SK-N-SH treated with all-trans-retinoic acid at 6 μM for 48 hours (cell line): Measurements from ENCODE around the gene PAPPA2.

Experiments used
- ATAC-seq: fragments of 200-7000 bp; cut with Tn5 transposase; 3 replicates; pipeline ENCODE4 v1.9.1; 2020; ENCODE audit warnings: mild to moderate bottlenecking, moderate library complexity
- ARNTL ChIP-seq: fragments of 450-650 bp; formaldehyde crosslinking; IDR thresholded peaks from 2 replicates; pipeline ENCODE4 v1.5.0; 2020; ENCODE audit warnings: low read depth, mild to moderate bottlenecking, moderate library complexity, borderline replicate concordance
- BACH2 ChIP-seq: fragments of 250-450 bp; sonication (Bioruptor Pico); IDR thresholded peaks from 2 replicates; pipeline ENCODE4 v1.9.0; 2021; ENCODE audit warnings: mild to moderate bottlenecking, borderline replicate concordance
- CREB5 ChIP-seq: fragments of 250-450 bp; sonication (Bioruptor Pico); IDR thresholded peaks from 2 replicates; pipeline ENCODE4 v1.5.1; 2020; ENCODE audit warnings: low read depth, mild to moderate bottlenecking, moderate library complexity
- CSDC2 ChIP-seq: fragments of 250-450 bp; sonication (Bioruptor Pico); IDR thresholded peaks from 2 replicates; pipeline ENCODE4 v1.5.0; 2020; ENCODE audit warnings: mild to moderate bottlenecking, moderate library complexity
- CSRNP3 ChIP-seq: fragments of 250-450 bp; sonication (Bioruptor Pico); IDR thresholded peaks from 2 replicates; pipeline ENCODE4 v1.5.1; 2021; ENCODE audit warnings: mild to moderate bottlenecking, moderate library complexity
- ESRRG ChIP-seq: fragments of 250-450 bp; sonication (Bioruptor Pico); IDR thresholded peaks from 2 replicates; pipeline ENCODE4 v1.6.1; 2021; ENCODE audit warnings: mild to moderate bottlenecking
- GLIS3 ChIP-seq: fragments of 250-450 bp; sonication (Bioruptor Pico); IDR thresholded peaks from 2 replicates; pipeline ENCODE4 v1.5.0; 2020; ENCODE audit warnings: mild to moderate bottlenecking, moderate library complexity
- ISL1 ChIP-seq: fragments of 250-450 bp; sonication (Bioruptor Pico); IDR thresholded peaks from 2 replicates; pipeline ENCODE4 v2.1.2; 2022; ENCODE audit warnings: mild to moderate bottlenecking, moderate library complexity
- OSR1 ChIP-seq: fragments of 250-450 bp; sonication (Bioruptor Pico); IDR thresholded peaks from 2 replicates; pipeline ENCODE4 v1.8.0; 2022; ENCODE audit warnings: moderate library complexity, mild to moderate bottlenecking, inconsistent platforms
- PATZ1 ChIP-seq: fragments of 250-450 bp; sonication (Bioruptor Pico); IDR thresholded peaks from 2 replicates; pipeline ENCODE4 v1.8.0; 2020; ENCODE audit warnings: mild to moderate bottlenecking, moderate library complexity, borderline replicate concordance
- POU6F1 ChIP-seq: fragments of 250-450 bp; sonication (Bioruptor Pico); IDR thresholded peaks from 2 replicates; pipeline ENCODE4 v1.8.0; 2021; ENCODE audit warnings: low read depth, mild to moderate bottlenecking, moderate library complexity, borderline replicate concordance
- PPARA ChIP-seq: fragments of 250-450 bp; sonication (Bioruptor Pico); IDR thresholded peaks from 2 replicates; pipeline ENCODE4 v1.5.0; 2020; ENCODE audit warnings: mild to moderate bottlenecking, borderline replicate concordance
- RARB ChIP-seq: fragments of 250-450 bp; sonication (Bioruptor Pico); IDR thresholded peaks from 2 replicates; pipeline ENCODE4 v1.8.0; 2021; ENCODE audit warnings: mild to moderate bottlenecking, moderate library complexity
- SNAI2 ChIP-seq: fragments of 250-450 bp; sonication (Bioruptor Pico); IDR thresholded peaks from 2 replicates; pipeline ENCODE4 v1.5.0; 2020; ENCODE audit warnings: mild to moderate bottlenecking, moderate library complexity
- TCF4 ChIP-seq: fragments of 250-450 bp; sonication (Bioruptor Pico); IDR thresholded peaks from 2 replicates; pipeline ENCODE4 v1.8.0; 2021; ENCODE audit warnings: mild to moderate bottlenecking, moderate library complexity, borderline replicate concordance
- TOX ChIP-seq: fragments of 250-450 bp; sonication (Bioruptor Pico); IDR thresholded peaks from 2 replicates; pipeline ENCODE4 v1.8.0; 2021; ENCODE audit warnings: mild to moderate bottlenecking, moderate library complexity, borderline replicate concordance
- TSHZ2 ChIP-seq: fragments of 250-450 bp; sonication (Bioruptor Pico); IDR thresholded peaks from 2 replicates; pipeline ENCODE4 v1.5.0; 2020; ENCODE audit warnings: mild to moderate bottlenecking, moderate library complexity
- ZC3H10 ChIP-seq: fragments of 250-450 bp; sonication (Bioruptor Pico); IDR thresholded peaks from 2 replicates; pipeline ENCODE4 v1.5.1; 2021; ENCODE audit warnings: mild to moderate bottlenecking, moderate library complexity
- ZFP3 ChIP-seq: fragments of 250-450 bp; sonication (Bioruptor Pico); IDR thresholded peaks from 2 replicates; pipeline ENCODE4 v1.5.0; 2020; ENCODE audit warnings: mild to moderate bottlenecking, moderate library complexity
- ZFP30 ChIP-seq: fragments of 450-650 bp; formaldehyde crosslinking; IDR thresholded peaks from 2 replicates; pipeline ENCODE4 v1.5.0; 2022; ENCODE audit warnings: mild to moderate bottlenecking, moderate library complexity
- ZNF565 ChIP-seq: fragments of 450-650 bp; formaldehyde crosslinking; conservative IDR thresholded peaks from 2 replicates; pipeline ENCODE4 v1.5.0; 2020; ENCODE audit warnings: low read depth, mild to moderate bottlenecking, moderate library complexity
- ZNF70 ChIP-seq: fragments of 450-650 bp; formaldehyde crosslinking; IDR thresholded peaks from 2 replicates; pipeline ENCODE4 v1.5.0; 2020; ENCODE audit warnings: mild to moderate bottlenecking, moderate library complexity
- ZNF8 ChIP-seq: fragments of 450-650 bp; formaldehyde crosslinking; IDR thresholded peaks from 2 replicates; pipeline ENCODE4 v1.5.0; 2020; ENCODE audit warnings: mild to moderate bottlenecking, moderate library complexity

PAPPA2 gene

GRCh38 chr1:176567190-176567794 is 104.3 kb downstream of the PAPPA2 start (continued):
- no peak for TF ChIP-seq TSHZ2 (CRISPR knock-in tag)
- TF ChIP-seq GLIS3 (CRISPR knock-in tag): no peak

- TF ChIP-seq RARB (CRISPR knock-in tag) (no peak), BACH2 (CRISPR knock-in tag) (no peak), SNAI2 (CRISPR knock-in tag) (no peak), OSR1 (CRISPR knock-in tag) (no peak), POU6F1 (CRISPR knock-in tag) (no peak), TCF4 (CRISPR knock-in tag) (no peak), ZNF70 (CRISPR knock-in tag) (no peak), PATZ1 (no peak), PPARA (no peak), TSHZ2 (CRISPR knock-in tag) (no peak), CSRNP3 (CRISPR knock-in tag) (no peak), ISL1 (CRISPR knock-in tag) (no peak), ZFP30 (CRISPR knock-in tag) (no peak), ZFP3 (no peak), ESRRG (CRISPR knock-in tag) (no peak), ZC3H10 (no peak), ZNF565 (no peak), GLIS3 (CRISPR knock-in tag) (no peak), ARNTL (CRISPR knock-in tag) (no peak), CSDC2 (CRISPR knock-in tag) (no peak)
These were observed 105.2 kb downstream of the PAPPA2 start for GRCh38 chr1:176568185-176568584.

GRCh38 chr1:176574756-176575155 is 111.8 kb downstream of the PAPPA2 start:
- no peak for ATAC-seq
- no peak for TF ChIP-seq OSR1 (CRISPR knock-in tag)
- TF ChIP-seq ZNF70 (CRISPR knock-in tag): no peak
- TF ChIP-seq ZNF8 (CRISPR knock-in tag): no peak
- no peak for TF ChIP-seq ZFP3
- TF ChIP-seq CREB5: no peak
- no peak for TF ChIP-seq TOX (CRISPR knock-in tag)
- TF ChIP-seq ISL1 (CRISPR knock-in tag): no peak
- TF ChIP-seq POU6F1 (CRISPR knock-in tag): no peak
- no peak for TF ChIP-seq TCF4 (CRISPR knock-in tag)
- no peak for TF ChIP-seq BACH2 (CRISPR knock-in tag)
- no peak for TF ChIP-seq SNAI2 (CRISPR knock-in tag)
- no peak for TF ChIP-seq ZNF565
- no peak for TF ChIP-seq CSRNP3 (CRISPR knock-in tag)

More at GRCh38 chr1:176568185-176568584, 105.2 kb downstream of the PAPPA2 start:
- ATAC-seq: no peak
